HCT116 (cell line): ENCODE results near the gene LPAR1. TPM values are rescaled to one million over a fixed set of nuclear protein-coding genes. Genes with fewer than 3 reads are reported as not detected.

Experiments
- ATAC-seq: fragments of 200-7000 bp; cut with Tn5 transposase; 2 replicates; pipeline ENCODE4 v1.9.1; 2020; ENCODE audit warnings: mild to moderate bottlenecking, moderate library complexity
- BruUV-seq: library from RNA; stranded (reverse); fragments of 400-500 nt; replicated peaks from 2 replicates; lab custom pipeline; 2021; lab: Mats Ljungman, UMichigan
- CTCF ChIA-PET: fragments of 300-600 bp; sonication (Branson Sonifier 250); formaldehyde crosslinking; loops from one replicate; lab custom pipeline; 2021; ENCODE audit warnings: antibody characterized with exemption; lab: Charles Lee
- POLR2A ChIA-PET: fragments of 300-600, 350-600 bp; sonication (Branson Sonifier 250); formaldehyde crosslinking; loops from one replicate; lab custom pipeline; 2021; ENCODE audit warnings: antibody characterized with exemption; lab: Charles Lee
- RAD21 ChIA-PET, 2 experiments: fragments of 300-600 bp; sonication (Branson Sonifier 250); formaldehyde crosslinking; loops; one replicate each; lab custom pipeline; 2023; ENCODE audit warnings: low total read pairs in 2 of 2; ENCODE audit not compliant: uncharacterized antibody in 2 of 2, unreplicated experiment in 2 of 2, low non-redundant PET in 1 of 2; lab: Charles Lee
- DNase-seq: peaks from one replicate; pipeline ENCODE4 v3.0.0-alpha.2; 2010; ENCODE audit warnings: low read depth, low spot score
- H2AFZ ChIP-seq: fragments of 200-600 bp; shearing (Covaris generic), sonication (generic); 2 replicates; pipeline ENCODE4 v1.6.1; 2017; ENCODE audit warnings: low read depth, mixed run types, mixed read lengths, antibody characterized with exemption, low read length; ENCODE audit not compliant: poor library complexity, severe bottlenecking
- H3K27ac ChIP-seq: 2 replicates; pipeline ENCODE4 v1.5.1; 2012; ENCODE audit warnings: low read depth, low read length
- H3K27me3 ChIP-seq: fragments of 200-600 bp; sonication (generic); 2 replicates; pipeline ENCODE4 v1.6.1; 2016; ENCODE audit warnings: mixed run types, low read length, mixed read lengths; ENCODE audit not compliant: insufficient read depth
- H3K36me3 ChIP-seq, 2 experiments: fragments of 200-500 bp in 1 of 2; fragments of 200-600 bp in 1 of 2; sonication (Bioruptor generic) in 1 of 2; sonication (generic) in 1 of 2; 2 replicates each; pipeline versions ENCODE4 v1.5.1 to v1.6.1; 2014 to 2016; ENCODE audit warnings: low read length in 2 of 2, inconsistent platforms in 1 of 2, mixed read lengths in 1 of 2, mixed run types in 1 of 2; ENCODE audit not compliant: insufficient read depth in 2 of 2, control insufficient read depth in 1 of 2
- H3K4me1 ChIP-seq, 2 experiments: fragments of 200-600 bp in 1 of 2; sonication (generic) in 1 of 2; 2 replicates each; pipeline versions ENCODE4 v1.5.1 to v1.6.1; 2012 to 2017; ENCODE audit warnings: low read length in 2 of 2, inconsistent platforms in 1 of 2, mild to moderate bottlenecking in 1 of 2, mixed read lengths in 1 of 2, mixed run types in 1 of 2, moderate library complexity in 1 of 2; ENCODE audit not compliant: insufficient read depth in 2 of 2, control insufficient read depth in 1 of 2
- H3K4me2 ChIP-seq: fragments of 200-600 bp; sonication (generic); 2 replicates; pipeline ENCODE4 v1.6.1; 2017; ENCODE audit warnings: mixed run types, low read length, mixed read lengths
- H3K4me3 ChIP-seq, 2 experiments: fragments of 200-600 bp in 1 of 2; sonication (generic) in 1 of 2; replicated peaks in 1 of 2; 2 replicates each; pipeline ENCODE4 v1.5.1; 2011 to 2016; ENCODE audit warnings: low read length in 2 of 2, control low read depth in 1 of 2, low read depth in 1 of 2, mild to moderate bottlenecking in 1 of 2, mixed read lengths in 1 of 2, mixed run types in 1 of 2
- H3K79me2 ChIP-seq: fragments of 200-600 bp; sonication (generic); 2 replicates; pipeline ENCODE4 v1.6.1; 2017; ENCODE audit warnings: mild to moderate bottlenecking, mixed run types, low read length, moderate library complexity, mixed read lengths; ENCODE audit not compliant: insufficient read depth
- H3K9ac ChIP-seq: fragments of 200-600 bp; sonication (generic); 2 replicates; pipeline ENCODE4 v1.6.1; 2016; ENCODE audit warnings: low read length, mixed read lengths
- H3K9me2 ChIP-seq: fragments of 200-600 bp; sonication (generic), shearing (Covaris generic); 2 replicates; pipeline ENCODE4 v1.6.1; 2017; ENCODE audit warnings: mixed run types, mild to moderate bottlenecking, moderate library complexity; ENCODE audit not compliant: insufficient read depth
- H3K9me3 ChIP-seq, 2 experiments: fragments of 200-500 bp in 1 of 2; fragments of 200-600 bp in 1 of 2; sonication (Bioruptor generic) in 1 of 2; sonication (generic) in 1 of 2; 2 replicates each; pipeline ENCODE4 v1.6.1; 2014 to 2017; ENCODE audit warnings: low read length in 2 of 2, mixed read lengths in 2 of 2, inconsistent platforms in 1 of 2, low read depth in 1 of 2, mild to moderate bottlenecking in 1 of 2, mixed run types in 1 of 2, moderate library complexity in 1 of 2; ENCODE audit not compliant: control insufficient read depth in 1 of 2, insufficient read depth in 1 of 2
- H4K20me1 ChIP-seq: fragments of 200-600 bp; sonication (generic), shearing (Covaris generic); 2 replicates; pipeline ENCODE4 v1.6.1; 2017; ENCODE audit warnings: mixed run types, mild to moderate bottlenecking, moderate library complexity; ENCODE audit not compliant: insufficient read depth
- EGR1 ChIP-seq: IDR thresholded peaks from 2 replicates; pipeline ENCODE4 v1.6.1; 2012; ENCODE audit warnings: low read depth
- EZH2phosphoT487 ChIP-seq: fragments of 200-600 bp; IDR thresholded peaks from 2 replicates; pipeline ENCODE4 v1.6.1; 2018; ENCODE audit warnings: antibody characterized with exemption, borderline replicate concordance
- POLR2AphosphoS5 ChIP-seq: IDR thresholded peaks from 2 replicates; pipeline ENCODE4 v1.6.1; 2011; ENCODE audit warnings: mild to moderate bottlenecking, low read depth, low read length, moderate library complexity
- SRF ChIP-seq: IDR thresholded peaks from 2 replicates; pipeline ENCODE4 v1.6.1; 2012; ENCODE audit warnings: low read depth
- YY1 ChIP-seq: IDR thresholded peaks from 2 replicates; pipeline ENCODE4 v1.6.1; 2011; ENCODE audit warnings: low read length, low read depth, moderate library complexity, mild to moderate bottlenecking; ENCODE audit not compliant: insufficient replicate concordance; ENCODE audit errors: extremely low read depth
- ZNF274 ChIP-seq: fragments of 200-500 bp; sonication (Bioruptor generic); IDR thresholded peaks from 2 replicates; pipeline ENCODE4 v1.6.1; 2014; ENCODE audit warnings: mild to moderate bottlenecking, low read depth, low read length, inconsistent platforms
- intact Hi-C: fragments of 100-400 bp; cut with micrococcal nuclease; formaldehyde crosslinking; loops from 2 replicates; pipeline ENCODE4 v1.10.0; 2022
- total RNA-seq: library from RNA; stranded (reverse); gene quantifications from one replicate; pipeline ENCODE4 v1.2.1, GENCODE V29; 2021; ENCODE audit not compliant: unreplicated experiment
- TF ChIP-seq, protein P1 (sequence below): IDR thresholded peaks from 2 replicates; pipeline ENCODE4 v1.6.1; 2012; ENCODE audit warnings: low read depth

The LPAR1 gene
- total RNA-seq, 1 experiment from 2014 or later: 7.4 TPM

DNA sequence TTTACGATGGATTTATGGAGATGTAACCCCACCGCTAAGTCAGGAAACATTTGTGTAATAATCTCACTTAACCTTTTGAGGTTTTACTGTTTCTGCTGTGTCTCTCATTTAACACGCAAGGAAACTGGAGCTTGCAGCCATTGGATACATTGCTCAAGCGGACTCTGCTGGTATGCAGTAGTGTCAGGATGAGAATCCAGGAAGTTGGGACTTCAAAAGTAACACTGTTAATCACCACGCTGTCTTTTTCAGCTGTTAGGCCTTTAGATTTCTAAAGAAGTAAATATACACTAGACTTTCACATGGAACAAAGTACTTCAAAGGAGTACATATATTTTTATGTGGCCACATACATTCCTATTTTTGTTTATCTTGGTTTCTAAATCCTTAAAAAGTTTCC lies 114.7 kb downstream of the LPAR1 start:
- Histone ChIP-seq H2AFZ (no peak overlapping the region), H3K27ac (no peak overlapping the region), H3K4me3 (no peak overlapping the region), H3K4me2 (no peak overlapping the region), H3K36me3 (no peaks in the 10 kb centered on the region), H3K9me3 (no peaks in the 10 kb centered on the region), H3K27me3 (no peaks in the 10 kb centered on the region), H3K9ac (no peak overlapping the region), H4K20me1 (no peaks in the 10 kb centered on the region), H3K9me2 (no peaks in the 10 kb centered on the region), H3K79me2 (no peaks in the 10 kb centered on the region), H3K4me1 (peaks cover 0 to 23% of the 10 kb centered on the region in 2 experiments; a peak in 2 of 4 replicates)
- no peak for ATAC-seq
- ChIA-PET CTCF (no interaction called here), RAD21 (no interaction called here), POLR2A (no interaction called here)
- TF ChIP-seq, protein P1, sequence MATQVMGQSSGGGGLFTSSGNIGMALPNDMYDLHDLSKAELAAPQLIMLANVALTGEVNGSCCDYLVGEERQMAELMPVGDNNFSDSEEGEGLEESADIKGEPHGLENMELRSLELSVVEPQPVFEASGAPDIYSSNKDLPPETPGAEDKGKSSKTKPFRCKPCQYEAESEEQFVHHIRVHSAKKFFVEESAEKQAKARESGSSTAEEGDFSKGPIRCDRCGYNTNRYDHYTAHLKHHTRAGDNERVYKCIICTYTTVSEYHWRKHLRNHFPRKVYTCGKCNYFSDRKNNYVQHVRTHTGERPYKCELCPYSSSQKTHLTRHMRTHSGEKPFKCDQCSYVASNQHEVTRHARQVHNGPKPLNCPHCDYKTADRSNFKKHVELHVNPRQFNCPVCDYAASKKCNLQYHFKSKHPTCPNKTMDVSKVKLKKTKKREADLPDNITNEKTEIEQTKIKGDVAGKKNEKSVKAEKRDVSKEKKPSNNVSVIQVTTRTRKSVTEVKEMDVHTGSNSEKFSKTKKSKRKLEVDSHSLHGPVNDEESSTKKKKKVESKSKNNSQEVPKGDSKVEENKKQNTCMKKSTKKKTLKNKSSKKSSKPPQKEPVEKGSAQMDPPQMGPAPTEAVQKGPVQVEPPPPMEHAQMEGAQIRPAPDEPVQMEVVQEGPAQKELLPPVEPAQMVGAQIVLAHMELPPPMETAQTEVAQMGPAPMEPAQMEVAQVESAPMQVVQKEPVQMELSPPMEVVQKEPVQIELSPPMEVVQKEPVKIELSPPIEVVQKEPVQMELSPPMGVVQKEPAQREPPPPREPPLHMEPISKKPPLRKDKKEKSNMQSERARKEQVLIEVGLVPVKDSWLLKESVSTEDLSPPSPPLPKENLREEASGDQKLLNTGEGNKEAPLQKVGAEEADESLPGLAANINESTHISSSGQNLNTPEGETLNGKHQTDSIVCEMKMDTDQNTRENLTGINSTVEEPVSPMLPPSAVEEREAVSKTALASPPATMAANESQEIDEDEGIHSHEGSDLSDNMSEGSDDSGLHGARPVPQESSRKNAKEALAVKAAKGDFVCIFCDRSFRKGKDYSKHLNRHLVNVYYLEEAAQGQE: no peak
- intact Hi-C loops: no loop called here
- DNase-seq: no peak
- no TSS peak for BruUV-seq

- Histone ChIP-seq H3K27me3 (no peaks in the 10 kb centered on the region), H3K9me3 (no peaks in the 10 kb centered on the region), H3K4me1 (peaks cover 0 to 28% of the 10 kb centered on the region in 2 experiments; a peak in 2 of 4 replicates), H3K9ac (no peak overlapping the region), H3K27ac (no peak overlapping the region), H3K36me3 (no peaks in the 10 kb centered on the region), H3K79me2 (no peaks in the 10 kb centered on the region), H3K4me3 (no peak overlapping the region), H4K20me1 (no peaks in the 10 kb centered on the region), H2AFZ (no peak overlapping the region), H3K4me2 (no peak overlapping the region), H3K9me2 (no peaks in the 10 kb centered on the region)
- intact Hi-C loops: no loop called here
- no peak for TF ChIP-seq POLR2AphosphoS5
- no peak for TF ChIP-seq EGR1
- no peak for TF ChIP-seq YY1
- TF ChIP-seq ZNF274: no peak
- TF ChIP-seq EZH2phosphoT487: no peak
- no peak for TF ChIP-seq SRF
- no TSS peak for BruUV-seq
- ChIA-PET POLR2A (no interaction called here), RAD21 (no interaction called here), CTCF (no interaction called here)
- DNase-seq (no peak), ATAC-seq (no peak)
Measured at GRCh38 chr9:110922145-110922544, 116.1 kb downstream of the LPAR1 start.
